ES-I3 (cell line): ENCODE measurements around the gene RAI14.
"Not testable (repeated sequence)": the region's sequence is repeated elsewhere in the genome, so short reads cannot be mapped to it uniquely, and the experiment has no call there.

ENCODE experiments used
- H3K36me3 ChIP-seq: 2 replicates; pipeline ENCODE4 v1.6.1; 2013; ENCODE audit warnings: mild to moderate bottlenecking, low read length, control low read depth, moderate library complexity; ENCODE audit not compliant: insufficient read depth
- H3K4me1 ChIP-seq: 2 replicates; pipeline ENCODE4 v1.6.1; 2013; ENCODE audit warnings: mild to moderate bottlenecking, control low read depth, low read length; ENCODE audit not compliant: insufficient read depth
- H3K9ac ChIP-seq: 2 replicates; pipeline ENCODE4 v1.6.1; 2013; ENCODE audit warnings: low read depth, mild to moderate bottlenecking, low read length, moderate library complexity
- H3K9me3 ChIP-seq: 2 replicates; pipeline ENCODE4 v1.6.1; 2013; ENCODE audit warnings: mild to moderate bottlenecking, low read length, moderate library complexity; ENCODE audit not compliant: control insufficient read depth, insufficient read depth

The RAI14 gene

DNA sequence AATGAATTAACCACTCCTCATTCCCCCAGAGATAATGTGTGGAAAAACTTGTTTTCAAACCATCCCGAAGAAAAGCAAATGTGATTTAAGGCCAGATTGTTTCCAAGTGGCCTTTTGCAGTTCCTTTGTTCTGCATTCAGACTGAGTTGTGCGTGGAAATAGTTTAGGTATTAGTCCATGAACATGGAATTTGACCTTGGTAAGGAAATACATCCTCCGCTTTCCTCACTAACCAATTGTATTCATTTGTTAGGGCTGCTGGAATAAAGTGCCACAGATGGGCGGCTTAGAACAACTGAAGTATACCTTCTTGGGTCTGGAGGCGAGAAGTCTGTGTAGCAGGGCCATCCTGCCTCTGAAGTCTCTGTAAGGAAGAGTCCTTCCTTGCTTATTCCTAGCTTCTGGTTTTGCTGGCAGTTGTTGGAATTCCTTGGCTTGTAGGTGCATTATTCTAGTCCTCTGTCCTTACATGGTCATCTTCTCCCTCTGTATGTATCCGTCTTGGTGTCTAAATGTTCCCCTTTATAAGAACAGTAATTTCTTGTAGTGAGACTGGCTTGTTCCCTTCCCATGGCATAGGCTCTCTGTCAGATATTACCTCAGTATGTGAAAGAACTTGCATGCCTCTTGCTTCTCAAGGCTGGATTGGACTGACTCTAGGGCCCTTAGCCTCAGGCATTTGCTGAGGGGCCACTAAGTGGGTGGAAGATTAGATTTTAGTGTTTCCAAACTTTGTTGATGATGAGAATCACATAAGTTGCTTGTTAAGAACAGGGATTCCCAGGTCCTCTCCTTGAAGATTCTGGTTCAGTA is 53.9 kb downstream of the RAI14 start:
- H3K4me1 ChIP-seq = peaks cover 7% of the 10 kb centered on the region; the same call in 1 of the 2 replicates
- no peaks in the 10 kb centered on the region for H3K9me3 ChIP-seq
- no peak overlapping the region for H3K9ac ChIP-seq
- H3K36me3 ChIP-seq = peaks cover 5% of the 10 kb centered on the region; the same call in 1 of the 2 replicates

DNA sequence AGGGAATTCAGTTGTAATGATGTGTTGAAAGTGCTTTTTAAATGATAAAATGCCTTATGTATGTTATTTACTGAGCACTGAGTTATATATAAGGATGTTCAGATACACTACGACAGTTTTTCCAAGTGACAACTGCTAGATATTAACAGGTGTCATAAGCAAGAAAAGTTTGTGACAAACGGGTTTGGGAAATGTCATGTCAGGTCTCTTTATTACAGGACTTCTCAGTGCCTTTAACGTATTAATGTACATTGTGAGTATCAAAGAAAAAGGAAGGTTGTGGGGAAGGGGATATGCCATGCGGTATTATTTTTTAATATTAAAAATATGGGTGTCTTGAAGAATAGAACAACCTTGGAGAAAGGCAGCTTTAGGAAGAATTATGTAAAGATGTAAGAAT is 56.4 kb downstream of the RAI14 start:
- peaks cover 5% of the 10 kb centered on the region; the same call in 1 of the 2 replicates for H3K36me3 ChIP-seq
- no peaks in the 10 kb centered on the region for H3K9me3 ChIP-seq
- no peak overlapping the region for H3K9ac ChIP-seq
- H3K4me1 ChIP-seq = peaks cover 23% of the 10 kb centered on the region

DNA sequence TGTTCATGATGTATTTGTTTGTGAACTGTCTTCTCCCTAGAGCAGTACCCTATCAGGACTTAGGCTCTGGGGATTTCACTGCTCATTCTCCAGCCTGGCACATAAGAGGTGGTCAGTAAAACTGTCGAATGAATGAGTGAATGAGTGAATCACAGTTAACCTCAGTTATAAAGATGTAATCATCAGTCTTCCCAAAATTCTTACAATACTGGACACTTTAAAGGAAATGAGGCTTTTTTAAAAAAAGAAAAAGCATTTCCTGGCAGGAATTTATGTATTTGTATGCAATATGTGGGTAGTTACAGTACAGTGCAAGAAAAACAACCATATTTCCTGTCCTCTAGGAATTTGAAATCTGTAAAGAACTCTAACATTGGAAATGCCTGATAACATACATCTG is 59.6 kb downstream of the RAI14 start:
- Histone ChIP-seq H3K9me3 (no peaks in the 10 kb centered on the region), H3K4me1 (peaks cover 39% of the 10 kb centered on the region), H3K36me3 (peaks cover 3% of the 10 kb centered on the region; the same call in 1 of the 2 replicates), H3K9ac (no peak overlapping the region)

DNA sequence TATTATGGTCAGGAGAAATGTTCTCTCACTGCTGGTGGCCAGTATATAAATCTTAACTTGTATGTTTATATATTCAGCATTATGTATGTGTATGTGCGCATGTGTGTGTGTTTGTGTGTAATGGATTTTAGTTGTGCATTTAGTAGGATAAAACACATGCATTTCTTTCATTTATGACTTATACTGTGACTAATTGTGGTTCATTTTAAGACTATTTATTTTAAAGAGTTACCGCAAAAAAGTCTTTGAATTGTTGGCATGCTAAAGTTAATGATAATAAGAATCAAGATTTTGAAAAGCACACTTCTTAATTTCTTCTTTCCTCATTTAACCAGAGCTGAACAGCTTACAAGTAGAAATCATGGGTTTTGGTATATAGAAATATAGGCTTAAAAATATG is 60.9 kb downstream of the RAI14 start:
- peaks cover 3% of the 10 kb centered on the region; the same call in 1 of the 2 replicates for H3K36me3 ChIP-seq
- no peaks in the 10 kb centered on the region for H3K9me3 ChIP-seq
- peaks cover 42% of the 10 kb centered on the region for H3K4me1 ChIP-seq
- H3K9ac ChIP-seq = no peak overlapping the region

DNA sequence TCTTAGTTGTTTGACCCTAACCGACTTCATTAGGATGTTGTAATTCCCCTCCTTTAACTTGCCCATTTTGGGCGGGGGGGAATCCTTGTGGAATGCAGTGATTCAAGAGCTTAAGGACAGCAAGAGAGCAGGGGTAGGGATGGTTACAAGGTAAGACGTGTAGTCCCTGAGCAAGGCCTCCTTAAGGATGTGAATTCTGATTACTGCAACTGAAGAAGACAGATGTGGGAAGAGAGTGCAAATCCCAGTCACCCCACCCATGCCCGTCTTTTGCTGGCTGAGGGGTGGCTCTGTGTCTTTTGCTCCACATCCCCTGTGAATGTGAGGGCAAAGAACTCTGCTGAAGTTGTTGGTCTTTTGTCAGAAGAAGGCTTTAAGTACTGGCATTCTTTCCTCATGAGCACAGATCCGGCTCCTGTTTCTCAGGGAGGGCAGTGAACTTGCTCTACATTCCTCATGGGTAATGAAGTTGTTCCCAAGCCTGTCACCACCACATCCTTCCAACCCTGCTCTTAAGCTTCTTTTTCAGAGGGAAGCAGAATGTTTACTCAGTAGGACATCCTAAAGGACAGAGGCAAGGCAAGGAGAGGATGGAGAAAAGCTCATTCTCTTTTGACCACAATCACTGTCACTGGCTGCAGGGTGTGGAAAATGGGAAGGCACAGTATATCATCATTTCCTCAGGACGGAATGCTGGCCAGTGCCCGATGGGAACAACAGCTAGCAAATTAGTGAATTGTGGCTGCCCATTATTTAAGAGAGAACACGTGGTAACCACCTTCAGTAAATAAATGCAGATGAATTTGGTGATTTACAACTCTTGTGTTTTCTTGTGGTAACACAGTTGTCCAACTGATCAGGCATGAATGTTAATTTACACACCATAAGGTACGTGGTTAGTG is 61.5 kb downstream of the RAI14 start:
- Histone ChIP-seq H3K4me1 (peaks cover 42% of the 10 kb centered on the region), H3K9ac (no peak overlapping the region), H3K36me3 (no peaks in the 10 kb centered on the region; the same call in 1 of the 2 replicates), H3K9me3 (no peaks in the 10 kb centered on the region)

DNA sequence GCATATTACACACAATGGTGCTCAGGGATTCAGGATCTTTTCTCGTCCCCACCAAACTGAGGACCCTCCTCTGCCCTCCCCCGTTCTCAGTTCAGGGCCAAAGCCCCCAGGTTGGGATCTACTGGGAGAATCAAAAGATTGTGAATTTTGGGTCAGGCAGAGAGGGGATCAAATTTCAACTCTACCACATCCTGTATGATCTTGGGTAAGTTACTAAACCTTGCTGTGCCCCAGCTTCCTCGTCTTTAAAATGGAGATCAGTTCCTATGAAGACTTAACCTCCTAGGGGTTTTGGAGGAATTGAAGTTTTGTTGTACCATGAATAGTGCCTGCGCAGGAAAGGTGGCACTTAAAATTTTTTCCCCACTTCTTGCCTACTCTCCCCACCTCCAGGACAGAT is 62.4 kb downstream of the RAI14 start:
- Histone ChIP-seq H3K9me3 (no peaks in the 10 kb centered on the region), H3K9ac (no peak overlapping the region), H3K36me3 (no peaks in the 10 kb centered on the region; the same call in 1 of the 2 replicates), H3K4me1 (peaks cover 42% of the 10 kb centered on the region)

DNA sequence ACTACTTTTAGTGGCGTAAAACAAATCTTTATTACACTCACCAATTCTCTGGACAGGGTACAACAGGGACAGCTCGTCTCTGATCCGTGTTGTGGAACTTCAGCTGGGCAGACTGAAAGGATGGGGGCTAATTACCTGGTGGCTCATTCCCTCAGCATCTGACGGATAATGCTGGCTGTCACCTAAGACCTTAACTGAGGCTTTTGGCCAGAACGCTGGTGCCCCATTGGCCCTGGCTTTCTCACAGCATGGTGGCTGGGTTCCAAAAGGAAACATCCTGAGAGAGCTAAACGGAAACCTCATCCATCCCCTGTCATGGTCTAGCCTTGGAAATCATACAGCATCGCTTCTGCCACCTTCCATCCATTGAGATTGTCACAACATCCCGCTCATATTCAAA is 62.9 kb downstream of the RAI14 start:
- Histone ChIP-seq H3K36me3 (no peaks in the 10 kb centered on the region; the same call in 1 of the 2 replicates), H3K4me1 (peaks cover 42% of the 10 kb centered on the region), H3K9me3 (no peaks in the 10 kb centered on the region), H3K9ac (no peak overlapping the region)

DNA sequence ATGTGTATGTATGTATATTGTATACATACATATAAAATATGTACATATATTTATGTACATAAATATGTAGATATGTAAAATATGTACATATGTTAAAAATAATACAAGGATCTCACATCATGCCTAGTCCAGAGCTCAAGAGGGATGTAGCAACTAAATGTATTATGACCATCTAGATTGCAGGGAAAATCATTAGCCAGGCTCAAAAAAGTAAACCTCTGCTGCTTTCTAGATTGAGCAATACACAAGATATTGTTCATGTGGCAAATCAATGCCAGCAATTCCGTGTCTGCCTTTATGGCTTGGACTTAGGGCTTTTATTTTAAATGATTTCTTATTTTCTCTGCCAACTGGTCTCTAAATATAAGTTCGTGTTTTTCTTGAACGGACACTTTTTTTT is 65.2 kb downstream of the RAI14 start:
- no peak overlapping the region for H3K9ac ChIP-seq
- peaks cover 5% of the 10 kb centered on the region for H3K9me3 ChIP-seq
- H3K36me3 ChIP-seq = peaks cover 6% of the 10 kb centered on the region
- peaks cover 31% of the 10 kb centered on the region for H3K4me1 ChIP-seq

DNA sequence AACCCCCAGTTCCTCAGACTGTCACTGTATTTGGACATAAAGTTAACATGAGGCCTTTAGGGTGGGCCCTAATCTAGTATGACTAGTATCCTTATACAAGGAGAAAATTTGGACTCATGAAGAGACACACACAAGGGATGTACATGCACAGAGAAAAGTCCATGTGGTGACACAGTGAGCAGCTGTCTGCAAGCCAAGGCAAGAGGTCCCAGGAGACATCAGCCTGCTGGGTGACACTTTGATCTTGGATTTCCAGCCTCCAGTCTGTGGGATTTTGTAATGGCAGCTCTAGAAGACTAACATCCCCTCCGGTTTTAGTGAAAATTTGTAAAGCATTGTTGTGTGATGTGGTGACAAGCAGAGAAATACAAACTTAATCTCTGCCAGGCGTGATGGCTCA is 66.1 kb downstream of the RAI14 start:
- Histone ChIP-seq H3K9ac (no peak overlapping the region), H3K36me3 (peaks cover 6% of the 10 kb centered on the region)

DNA sequence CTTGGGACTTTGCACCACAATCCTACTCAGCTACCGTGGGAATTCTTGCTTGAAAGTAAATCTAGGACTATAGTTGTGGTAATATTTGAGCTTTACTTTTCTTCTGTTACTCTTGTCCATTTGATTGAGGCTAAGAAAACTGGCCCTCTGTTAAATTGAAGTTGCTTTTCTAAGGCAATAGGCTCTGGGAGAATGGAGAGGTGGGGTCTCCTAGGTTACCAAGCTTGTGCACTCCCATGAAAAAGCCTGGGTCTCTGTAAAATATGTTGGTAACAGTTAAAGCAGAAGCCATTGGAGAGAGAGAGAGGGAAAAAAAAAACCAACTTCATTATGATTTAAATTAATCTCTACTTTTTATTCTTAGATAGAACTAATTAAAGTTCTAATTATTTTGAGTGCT is 68.6 kb downstream of the RAI14 start:
- peaks cover 12% of the 10 kb centered on the region for H3K9me3 ChIP-seq
- H3K4me1 ChIP-seq = peaks cover 5% of the 10 kb centered on the region; the same call in 1 of the 2 replicates
- H3K9ac ChIP-seq = no peak overlapping the region
- peaks cover 6% of the 10 kb centered on the region for H3K36me3 ChIP-seq

More for the DNA sequence above, 66.1 kb downstream of the RAI14 start:
- Histone ChIP-seq H3K4me1 (peaks cover 25% of the 10 kb centered on the region), H3K9me3 (peaks cover 12% of the 10 kb centered on the region)

DNA sequence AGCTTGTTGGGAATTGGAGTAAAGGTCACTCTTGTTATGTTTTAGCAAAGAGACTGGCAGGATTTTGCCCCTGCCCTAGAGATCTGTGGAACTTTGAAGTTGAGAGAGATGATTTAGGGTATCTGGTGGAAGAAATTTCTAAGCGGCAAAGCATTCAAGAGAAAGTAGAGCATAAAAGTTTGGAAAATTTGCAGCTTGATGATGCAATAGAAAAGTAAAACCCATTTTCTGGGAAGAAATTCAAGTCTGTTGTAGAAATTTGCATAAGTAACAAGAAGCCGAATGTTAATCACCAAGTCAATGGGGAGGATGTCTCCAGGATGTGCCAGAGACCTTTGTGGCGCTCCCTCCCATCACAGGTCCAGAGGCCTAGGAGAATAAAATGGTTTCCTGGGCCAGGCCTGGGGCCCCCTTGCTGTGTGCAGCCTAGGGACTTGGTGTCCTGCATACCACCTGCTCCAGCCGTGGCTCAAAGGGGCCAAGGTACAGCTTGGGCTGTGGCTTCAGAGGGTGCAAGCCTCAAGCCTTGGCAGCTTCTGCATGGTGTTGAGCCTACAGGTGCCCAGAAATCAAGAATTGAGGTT is 71.1 kb downstream of the RAI14 start:
- H3K36me3 ChIP-seq, H3K9ac ChIP-seq, H3K4me1 ChIP-seq: not testable (repeated sequence)
- peaks cover 12% of the 10 kb centered on the region for H3K9me3 ChIP-seq

DNA sequence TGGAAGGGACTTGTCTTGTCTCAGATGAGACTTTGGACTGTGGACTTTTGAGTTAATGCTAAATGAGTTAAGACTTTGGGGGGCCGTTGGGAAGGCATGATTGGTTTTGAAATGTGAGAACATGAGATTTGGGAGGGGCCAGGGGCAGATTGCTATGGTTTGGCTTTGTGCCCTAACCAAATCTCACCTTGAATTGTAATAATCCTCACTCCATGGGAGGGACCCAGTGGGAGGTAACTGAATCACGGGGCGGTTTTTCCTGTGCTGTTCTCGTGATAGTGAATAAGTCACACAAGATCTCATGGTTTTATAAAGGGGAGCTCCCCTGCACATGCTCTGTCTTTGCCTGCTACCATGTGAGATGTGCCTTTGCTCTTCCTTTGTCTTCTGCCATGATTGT is 72.1 kb downstream of the RAI14 start:
- Histone ChIP-seq H3K9me3 (peaks cover 12% of the 10 kb centered on the region), H3K9ac (no peak overlapping the region), H3K36me3 (peaks cover 6% of the 10 kb centered on the region), H3K4me1 (no peaks in the 10 kb centered on the region)

DNA sequence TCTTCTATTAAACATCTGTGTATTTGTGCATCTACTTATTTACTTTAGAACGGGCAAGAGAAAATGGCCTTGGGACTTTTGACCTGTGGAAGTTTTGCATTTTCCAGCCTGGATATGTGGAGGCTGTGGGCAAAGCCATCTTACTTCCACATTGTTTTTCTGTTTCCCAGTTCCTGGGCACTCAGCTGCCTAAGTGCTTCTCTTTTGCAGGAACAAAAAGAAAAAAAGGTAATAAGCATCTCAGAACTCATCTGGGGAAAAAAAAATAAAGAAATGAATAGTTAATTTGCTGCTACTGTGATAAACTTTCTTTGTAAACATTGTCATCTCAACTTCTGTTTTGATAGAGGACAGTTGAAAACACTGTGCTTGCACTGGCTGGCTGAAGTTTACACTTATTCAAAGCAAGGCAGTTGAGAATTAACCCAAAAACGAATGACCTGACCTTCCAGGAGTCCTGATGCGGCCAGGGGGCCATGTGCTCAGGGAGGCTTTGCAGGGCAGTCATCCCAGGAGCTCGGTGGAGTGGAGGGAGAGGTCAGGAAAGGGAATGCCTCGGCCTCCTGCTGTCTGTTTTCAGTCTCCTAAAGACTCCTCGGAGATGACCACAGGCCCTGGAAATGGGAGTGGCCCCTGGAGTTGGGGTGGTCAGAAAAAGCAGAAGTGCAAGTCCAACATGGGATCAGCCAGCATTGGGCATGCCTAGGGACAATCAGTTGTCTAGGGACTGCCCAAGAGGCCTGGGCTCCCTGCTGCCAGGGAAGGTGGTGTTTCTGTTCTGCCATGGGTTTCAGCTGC is 75.5 kb downstream of the RAI14 start:
- H3K9me3 ChIP-seq = peaks cover 3% of the 10 kb centered on the region
- no peak overlapping the region for H3K9ac ChIP-seq
- H3K4me1 ChIP-seq = peaks cover 21% of the 10 kb centered on the region
- H3K36me3 ChIP-seq = no peaks in the 10 kb centered on the region; the same call in 1 of the 2 replicates

DNA sequence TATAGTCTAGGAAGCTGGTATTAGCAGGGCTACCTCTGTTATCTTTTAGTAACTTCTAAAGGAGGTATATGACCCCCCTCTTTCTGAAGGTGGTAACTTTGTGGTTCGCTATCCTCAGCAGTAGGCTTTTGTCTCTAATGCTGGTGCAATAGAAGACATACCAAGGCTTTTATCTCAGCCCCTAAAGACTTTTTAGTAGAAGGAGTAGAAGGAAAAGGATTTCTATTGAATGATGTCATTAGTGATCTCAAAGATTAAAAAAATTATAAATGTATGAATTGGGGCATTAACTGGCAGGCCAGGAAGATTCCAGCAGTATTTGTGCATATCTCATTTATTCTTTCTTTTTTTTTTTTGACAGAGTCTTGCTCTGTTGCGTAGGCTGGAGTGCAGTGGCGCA is 78.2 kb downstream of the RAI14 start:
- H3K9ac ChIP-seq = no peak overlapping the region
- H3K4me1 ChIP-seq = peaks cover 22% of the 10 kb centered on the region
- H3K36me3 ChIP-seq = no peaks in the 10 kb centered on the region; the same call in 1 of the 2 replicates
- no peaks in the 10 kb centered on the region for H3K9me3 ChIP-seq
